H1 (cell line): ENCODE measurements around the gene NPR2. TPM values are rescaled to one million over a fixed set of nuclear protein-coding genes. Genes with fewer than 3 reads are reported as not detected.

Source experiments
- polyA plus RNA-seq, 7 experiments: library from polyadenylated mRNA; depleted of rRNA in 3 of 7; stranded (reverse) in 5 of 7; unstranded in 2 of 7; fragments of >200 nt in 5 of 7; fragments of 200-250 nt in 2 of 7; gene quantifications; 1 replicate in 5 of 7; 2 replicates in 1 of 7; 4 replicates in 1 of 7; pipeline versions ENCODE4 v1.2.1 to v1.2.3, GENCODE V29; 2011 to 2013; ENCODE audit warnings: missing spikeins in 2 of 7, mixed read lengths in 2 of 7
- total RNA-seq: library from RNA; stranded (reverse); fragmentation: NEBNext Ultra II Directional; extraction: Animal tissue kit (Norgen Biotek cat#: 25700); gene quantifications from 2 replicates; pipeline ENCODE4 v1.2.1, GENCODE V29; 2021
- TF ChIP-seq, protein P1 (sequence below): fragments of 300-600 bp; sonication (generic); IDR thresholded peaks from 2 replicates; pipeline ENCODE4 v1.7.1; 2012; ENCODE audit warnings: low read length, moderate library complexity, mild to moderate bottlenecking, inconsistent platforms; ENCODE audit not compliant: insufficient replicate concordance

NPR2 gene
- total and polyA plus RNA-seq, 2 of the 8 experiments (the other 6 are each of a cell fraction or from before 2014, with no cell fraction given), result 11.0 to 17.0 TPM

DNA sequence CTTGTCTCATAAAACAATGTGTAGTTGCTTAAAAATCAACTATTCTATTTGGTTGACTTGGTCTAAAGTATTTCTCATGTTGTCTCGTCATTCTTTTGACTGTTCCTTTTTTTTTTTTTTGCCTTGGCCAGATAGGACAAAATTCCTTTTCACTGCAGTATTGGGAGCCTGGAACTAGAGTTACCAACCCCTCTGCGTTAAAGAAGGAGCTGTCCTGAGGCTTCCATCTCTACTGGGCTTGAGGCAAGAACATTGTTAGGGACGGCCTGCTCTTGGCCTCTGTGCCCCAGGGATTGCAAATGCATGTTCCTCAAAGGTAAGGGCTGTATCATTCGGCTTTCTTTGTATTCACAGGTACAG is 1.4 kb upstream of the NPR2 start (continued):
- TF ChIP-seq, protein P1, sequence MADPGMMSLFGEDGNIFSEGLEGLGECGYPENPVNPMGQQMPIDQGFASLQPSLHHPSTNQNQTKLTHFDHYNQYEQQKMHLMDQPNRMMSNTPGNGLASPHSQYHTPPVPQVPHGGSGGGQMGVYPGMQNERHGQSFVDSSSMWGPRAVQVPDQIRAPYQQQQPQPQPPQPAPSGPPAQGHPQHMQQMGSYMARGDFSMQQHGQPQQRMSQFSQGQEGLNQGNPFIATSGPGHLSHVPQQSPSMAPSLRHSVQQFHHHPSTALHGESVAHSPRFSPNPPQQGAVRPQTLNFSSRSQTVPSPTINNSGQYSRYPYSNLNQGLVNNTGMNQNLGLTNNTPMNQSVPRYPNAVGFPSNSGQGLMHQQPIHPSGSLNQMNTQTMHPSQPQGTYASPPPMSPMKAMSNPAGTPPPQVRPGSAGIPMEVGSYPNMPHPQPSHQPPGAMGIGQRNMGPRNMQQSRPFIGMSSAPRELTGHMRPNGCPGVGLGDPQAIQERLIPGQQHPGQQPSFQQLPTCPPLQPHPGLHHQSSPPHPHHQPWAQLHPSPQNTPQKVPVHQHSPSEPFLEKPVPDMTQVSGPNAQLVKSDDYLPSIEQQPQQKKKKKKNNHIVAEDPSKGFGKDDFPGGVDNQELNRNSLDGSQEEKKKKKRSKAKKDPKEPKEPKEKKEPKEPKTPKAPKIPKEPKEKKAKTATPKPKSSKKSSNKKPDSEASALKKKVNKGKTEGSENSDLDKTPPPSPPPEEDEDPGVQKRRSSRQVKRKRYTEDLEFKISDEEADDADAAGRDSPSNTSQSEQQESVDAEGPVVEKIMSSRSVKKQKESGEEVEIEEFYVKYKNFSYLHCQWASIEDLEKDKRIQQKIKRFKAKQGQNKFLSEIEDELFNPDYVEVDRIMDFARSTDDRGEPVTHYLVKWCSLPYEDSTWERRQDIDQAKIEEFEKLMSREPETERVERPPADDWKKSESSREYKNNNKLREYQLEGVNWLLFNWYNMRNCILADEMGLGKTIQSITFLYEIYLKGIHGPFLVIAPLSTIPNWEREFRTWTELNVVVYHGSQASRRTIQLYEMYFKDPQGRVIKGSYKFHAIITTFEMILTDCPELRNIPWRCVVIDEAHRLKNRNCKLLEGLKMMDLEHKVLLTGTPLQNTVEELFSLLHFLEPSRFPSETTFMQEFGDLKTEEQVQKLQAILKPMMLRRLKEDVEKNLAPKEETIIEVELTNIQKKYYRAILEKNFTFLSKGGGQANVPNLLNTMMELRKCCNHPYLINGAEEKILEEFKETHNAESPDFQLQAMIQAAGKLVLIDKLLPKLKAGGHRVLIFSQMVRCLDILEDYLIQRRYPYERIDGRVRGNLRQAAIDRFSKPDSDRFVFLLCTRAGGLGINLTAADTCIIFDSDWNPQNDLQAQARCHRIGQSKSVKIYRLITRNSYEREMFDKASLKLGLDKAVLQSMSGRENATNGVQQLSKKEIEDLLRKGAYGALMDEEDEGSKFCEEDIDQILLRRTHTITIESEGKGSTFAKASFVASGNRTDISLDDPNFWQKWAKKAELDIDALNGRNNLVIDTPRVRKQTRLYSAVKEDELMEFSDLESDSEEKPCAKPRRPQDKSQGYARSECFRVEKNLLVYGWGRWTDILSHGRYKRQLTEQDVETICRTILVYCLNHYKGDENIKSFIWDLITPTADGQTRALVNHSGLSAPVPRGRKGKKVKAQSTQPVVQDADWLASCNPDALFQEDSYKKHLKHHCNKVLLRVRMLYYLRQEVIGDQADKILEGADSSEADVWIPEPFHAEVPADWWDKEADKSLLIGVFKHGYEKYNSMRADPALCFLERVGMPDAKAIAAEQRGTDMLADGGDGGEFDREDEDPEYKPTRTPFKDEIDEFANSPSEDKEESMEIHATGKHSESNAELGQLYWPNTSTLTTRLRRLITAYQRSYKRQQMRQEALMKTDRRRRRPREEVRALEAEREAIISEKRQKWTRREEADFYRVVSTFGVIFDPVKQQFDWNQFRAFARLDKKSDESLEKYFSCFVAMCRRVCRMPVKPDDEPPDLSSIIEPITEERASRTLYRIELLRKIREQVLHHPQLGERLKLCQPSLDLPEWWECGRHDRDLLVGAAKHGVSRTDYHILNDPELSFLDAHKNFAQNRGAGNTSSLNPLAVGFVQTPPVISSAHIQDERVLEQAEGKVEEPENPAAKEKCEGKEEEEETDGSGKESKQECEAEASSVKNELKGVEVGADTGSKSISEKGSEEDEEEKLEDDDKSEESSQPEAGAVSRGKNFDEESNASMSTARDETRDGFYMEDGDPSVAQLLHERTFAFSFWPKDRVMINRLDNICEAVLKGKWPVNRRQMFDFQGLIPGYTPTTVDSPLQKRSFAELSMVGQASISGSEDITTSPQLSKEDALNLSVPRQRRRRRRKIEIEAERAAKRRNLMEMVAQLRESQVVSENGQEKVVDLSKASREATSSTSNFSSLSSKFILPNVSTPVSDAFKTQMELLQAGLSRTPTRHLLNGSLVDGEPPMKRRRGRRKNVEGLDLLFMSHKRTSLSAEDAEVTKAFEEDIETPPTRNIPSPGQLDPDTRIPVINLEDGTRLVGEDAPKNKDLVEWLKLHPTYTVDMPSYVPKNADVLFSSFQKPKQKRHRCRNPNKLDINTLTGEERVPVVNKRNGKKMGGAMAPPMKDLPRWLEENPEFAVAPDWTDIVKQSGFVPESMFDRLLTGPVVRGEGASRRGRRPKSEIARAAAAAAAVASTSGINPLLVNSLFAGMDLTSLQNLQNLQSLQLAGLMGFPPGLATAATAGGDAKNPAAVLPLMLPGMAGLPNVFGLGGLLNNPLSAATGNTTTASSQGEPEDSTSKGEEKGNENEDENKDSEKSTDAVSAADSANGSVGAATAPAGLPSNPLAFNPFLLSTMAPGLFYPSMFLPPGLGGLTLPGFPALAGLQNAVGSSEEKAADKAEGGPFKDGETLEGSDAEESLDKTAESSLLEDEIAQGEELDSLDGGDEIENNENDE, result no peak
